ENCODE measurements around the gene PGAM1. TPM values are rescaled to one million over a fixed set of nuclear protein-coding genes. Genes with fewer than 3 reads are reported as not detected.

The PGAM1 gene
- total and polyA plus RNA-seq, 2 of the 4 experiments (the other 2 are of a cell fraction) = 686 to 841 TPM

- BruUV-seq (replicated peaks) = no TSS peak
- peak overlapping the region; percentile 97 for H2AFZ ChIP-seq (replicated peaks; ENCODE audit: low read length, poor library complexity)
- 22% methylated on average over 14 of the region's 21 CpGs; no CpG with 5 or more reads in 1 of the 2 experiments for WGBS, 2 experiments (ENCODE audit: extremely low coverage in 2 of 2, insufficient read length in 1 of 2)
These were observed 26.0 kb upstream of the PGAM1 start for GRCh38 chr10:97399843-97400545.

More at GRCh38 chr10:97399843-97400545, 26.0 kb upstream of the PGAM1 start:
- no peaks in the 10 kb centered on the region for H3K9me1 ChIP-seq (ENCODE audit: insufficient read depth, low read length)
- in situ Hi-C loops (cut with MboI; ENCODE audit: low sequenced_read_pairs) (no loop called here), dilution Hi-C loops (cut with HindIII; ENCODE audit: low sequenced_read_pairs, unreplicated experiment) (no loop called here), intact Hi-C loops (cut with micrococcal nuclease) (no loop called here)
- no peak overlapping the region for H2BK20ac ChIP-seq (ENCODE audit: low read depth, low read length)
- no peak overlapping the region for H3K4ac ChIP-seq (ENCODE audit: low read depth, low read length)
- TF ChIP-seq SMC3 (IDR thresholded peaks at IDR 0.05; ENCODE audit: low read depth, low read length) = no peak
- no peak for TF ChIP-seq RCOR1 (IDR thresholded peaks at IDR 0.05; ENCODE audit: insufficient replicate concordance, low read length)
- no peak for TF ChIP-seq BHLHE40 (IDR thresholded peaks at IDR 0.05; ENCODE audit: low read depth, low read length)
- TF ChIP-seq, protein P1, sequence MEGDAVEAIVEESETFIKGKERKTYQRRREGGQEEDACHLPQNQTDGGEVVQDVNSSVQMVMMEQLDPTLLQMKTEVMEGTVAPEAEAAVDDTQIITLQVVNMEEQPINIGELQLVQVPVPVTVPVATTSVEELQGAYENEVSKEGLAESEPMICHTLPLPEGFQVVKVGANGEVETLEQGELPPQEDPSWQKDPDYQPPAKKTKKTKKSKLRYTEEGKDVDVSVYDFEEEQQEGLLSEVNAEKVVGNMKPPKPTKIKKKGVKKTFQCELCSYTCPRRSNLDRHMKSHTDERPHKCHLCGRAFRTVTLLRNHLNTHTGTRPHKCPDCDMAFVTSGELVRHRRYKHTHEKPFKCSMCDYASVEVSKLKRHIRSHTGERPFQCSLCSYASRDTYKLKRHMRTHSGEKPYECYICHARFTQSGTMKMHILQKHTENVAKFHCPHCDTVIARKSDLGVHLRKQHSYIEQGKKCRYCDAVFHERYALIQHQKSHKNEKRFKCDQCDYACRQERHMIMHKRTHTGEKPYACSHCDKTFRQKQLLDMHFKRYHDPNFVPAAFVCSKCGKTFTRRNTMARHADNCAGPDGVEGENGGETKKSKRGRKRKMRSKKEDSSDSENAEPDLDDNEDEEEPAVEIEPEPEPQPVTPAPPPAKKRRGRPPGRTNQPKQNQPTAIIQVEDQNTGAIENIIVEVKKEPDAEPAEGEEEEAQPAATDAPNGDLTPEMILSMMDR (conservative IDR thresholded peaks at IDR 0.05; ENCODE audit: low read depth, low read length) = no peak
- no peak; the same call in 1 of the 2 replicates for TF ChIP-seq MAZ (IDR thresholded peaks at IDR 0.05; ENCODE audit: borderline replicate concordance, low read depth, low read length)
- TF ChIP-seq FOS (IDR thresholded peaks at IDR 0.05; ENCODE audit: low read depth, low read length) = 0 out of 2 replicates have a peak, but pooled peaks have one; percentile 23
- peak; percentile 78; the same call in 1 of the 2 replicates for TF ChIP-seq CHD1 (IDR thresholded peaks at IDR 0.05; ENCODE audit: low read depth, low read length)
- TF ChIP-seq CEBPB (IDR thresholded peaks at IDR 0.05; ENCODE audit: low read depth, low read length) = no peak
- TF ChIP-seq RFX5 (IDR thresholded peaks at IDR 0.05; ENCODE audit: low read depth, low read length) = no peak
- TF ChIP-seq USF2 (IDR thresholded peaks at IDR 0.05; ENCODE audit: low read depth, low read length) = no peak
- peak; percentile 70 for TF ChIP-seq POLR2A (IDR thresholded peaks at IDR 0.05; ENCODE audit: low read depth, low read length)
- H4K5ac ChIP-seq (ENCODE audit: low read depth, low read length) = no peak overlapping the region
- H3K4me1 ChIP-seq (ENCODE audit: control insufficient read depth, insufficient read depth, low read length) = peaks cover 3% of the 10 kb centered on the region; the same call in 1 of the 2 replicates
- peak overlapping the region; percentile 80 for H2AK9ac ChIP-seq (replicated peaks; ENCODE audit: low read depth, low read length, poor library complexity)
- H3K79me1 ChIP-seq (ENCODE audit: low read depth in 1 of 2, low read length in 2 of 2) = peaks cover 0 to 15% of the 10 kb centered on the region in 2 experiments; a peak in 3 of 4 replicates
- H3K4me3 ChIP-seq (ENCODE audit: insufficient read depth, low read depth, low read length) = peak overlapping the region; percentile 58
- ChIA-PET POLR2A (ENCODE audit: unreplicated experiment) (interaction anchor here (0.7 kb wide), 1 partner anchor 1012 kb away, joined by 4 read pairs; no protein-coding TSS in a partner anchor), CTCF (no interaction called here)
- no peak overlapping the region for H2BK120ac ChIP-seq (ENCODE audit: low read depth, low read length)
- no peak overlapping the region for H2BK15ac ChIP-seq (ENCODE audit: low read depth, low read length)
- peaks cover 6% of the 10 kb centered on the region for H3K36me3 ChIP-seq (ENCODE audit: control insufficient read depth, insufficient read depth, low read length)
- no peak overlapping the region for H3K18ac ChIP-seq (ENCODE audit: low read depth, low read length)
- no peaks in the 10 kb centered on the region for H4K20me1 ChIP-seq (ENCODE audit: insufficient read depth, low read length)
- no peak overlapping the region; a peak in 1 of 4 replicates for H4K8ac ChIP-seq (ENCODE audit: low read depth in 2 of 2, low read length in 2 of 2)
- no peak overlapping the region for H2BK5ac ChIP-seq (ENCODE audit: low read depth, low read length, poor library complexity, severe bottlenecking)
- H3K27ac ChIP-seq (ENCODE audit: insufficient read depth, low read length) = peak overlapping the region; percentile 0; the same call in 1 of the 2 replicates
- peak overlapping the region; percentile 45 for H3K9ac ChIP-seq (ENCODE audit: low read depth, low read length)
- H3K9me3 ChIP-seq (ENCODE audit: control insufficient read depth, insufficient read depth, low read length) = no peaks in the 10 kb centered on the region
- peak overlapping the region; percentile 69; the same call in 1 of the 2 replicates for H3K23ac ChIP-seq (ENCODE audit: low read depth, low read length)
- no peak overlapping the region for H4K91ac ChIP-seq (ENCODE audit: insufficient read depth, low read depth, low read length)
- 0 out of 2 replicates have a peak overlapping the region, but pooled peaks have one; percentile 59 for H2AK5ac ChIP-seq (ENCODE audit: low read depth, low read length)
- ATAC-seq (ENCODE audit: low read depth) = peak; percentile 57
- peak; percentile 85 for DNase-seq
- H3K14ac ChIP-seq (replicated peaks; ENCODE audit: low read depth, low read length) = no peak overlapping the region
- H3K56ac ChIP-seq (ENCODE audit: extremely low read depth, insufficient read depth, low read length) = no peak overlapping the region
- H3K4me2 ChIP-seq (ENCODE audit: low read depth, low read length) = peak overlapping the region; percentile 87
- no peaks in the 10 kb centered on the region for H3K27me3 ChIP-seq (ENCODE audit: control insufficient read depth, insufficient read depth, low read length)
